GM12878 (cell line): ENCODE measurements around the gene HOXB2. TPM values are rescaled to one million over a fixed set of nuclear protein-coding genes. Genes with fewer than 3 reads are reported as not detected.
A peak's percentile ranks its signal among the peaks of the same experiment; 100 is the strongest.

ENCODE experiments used
- ATF7 ChIP-seq: fragments of 450-650 bp; IDR thresholded peaks from 2 replicates; pipeline ENCODE4 v1.6.1; 2016; ENCODE audit warnings: low read depth, mild to moderate bottlenecking
- CBFB ChIP-seq: IDR thresholded peaks from 2 replicates; pipeline ENCODE4 v1.6.1; 2016; ENCODE audit warnings: antibody characterized with exemption, low read depth
- CREB1 ChIP-seq: IDR thresholded peaks from 2 replicates; pipeline ENCODE4 v1.6.1; 2012; ENCODE audit warnings: low read depth, mild to moderate bottlenecking, inconsistent platforms
- ETV6 ChIP-seq, 2 experiments: fragments of 450-650 bp in 1 of 2; IDR thresholded peaks in 1 of 2; conservative IDR thresholded peaks in 1 of 2; 2 replicates each; pipeline ENCODE4 v1.6.1; 2014; ENCODE audit warnings: antibody characterized with exemption in 1 of 2, borderline replicate concordance in 1 of 2, low read depth in 1 of 2, mild to moderate bottlenecking in 1 of 2, moderate library complexity in 1 of 2
- FOXK2 ChIP-seq: fragments of 450-650 bp; IDR thresholded peaks from 2 replicates; pipeline ENCODE4 v1.6.1; 2017; ENCODE audit warnings: mild to moderate bottlenecking, moderate library complexity
- JUNB ChIP-seq: IDR thresholded peaks from 2 replicates; pipeline ENCODE4 v1.6.1; 2016; ENCODE audit warnings: antibody characterized with exemption, mild to moderate bottlenecking
- KDM1A ChIP-seq: fragments of 200-600 bp; sonication (generic); IDR thresholded peaks from 2 replicates; pipeline ENCODE4 v1.6.1; 2016; ENCODE audit warnings: borderline replicate concordance
- MEF2B ChIP-seq: fragments of 450-650 bp; IDR thresholded peaks from 2 replicates; pipeline ENCODE4 v1.6.1; 2018; ENCODE audit warnings: mild to moderate bottlenecking, moderate library complexity; ENCODE audit not compliant: partially characterized antibody, poor library complexity, severe bottlenecking
- MTA2 ChIP-seq: fragments of 450-650 bp; IDR thresholded peaks from 2 replicates; pipeline ENCODE4 v1.6.1; 2016; ENCODE audit warnings: low read depth, mild to moderate bottlenecking, moderate library complexity
- MTA3 ChIP-seq: IDR thresholded peaks from 2 replicates; pipeline ENCODE4 v1.6.1; 2012; ENCODE audit warnings: low read length, inconsistent platforms, borderline replicate concordance
- NRF1 ChIP-seq: conservative IDR thresholded peaks from 2 replicates; pipeline ENCODE4 v1.6.1; 2011; ENCODE audit warnings: mild to moderate bottlenecking, low read depth, low read length, improper control_type of control experiment
- PAX5 ChIP-seq: IDR thresholded peaks from 2 replicates; pipeline ENCODE4 v1.6.1; 2011; ENCODE audit warnings: low read depth, low read length, borderline replicate concordance
- POLR2AphosphoS2 ChIP-seq: IDR thresholded peaks from 2 replicates; pipeline ENCODE4 v1.6.1; 2011; ENCODE audit warnings: low read depth, mild to moderate bottlenecking, low read length, improper control_type of control experiment, moderate library complexity
- RB1 ChIP-seq: fragments of 450-650 bp; formaldehyde crosslinking; IDR thresholded peaks from 2 replicates; pipeline ENCODE4 v1.6.1; 2017; ENCODE audit warnings: mild to moderate bottlenecking, borderline replicate concordance
- RFX5 ChIP-seq: IDR thresholded peaks from 2 replicates; pipeline ENCODE4 v1.6.1; 2011; ENCODE audit warnings: low read depth, low read length, improper control_type of control experiment
- SIX5 ChIP-seq: IDR thresholded peaks from 2 replicates; pipeline ENCODE4 v1.6.1; 2011; ENCODE audit warnings: mild to moderate bottlenecking, low read depth, low read length, moderate library complexity; ENCODE audit not compliant: severe bottlenecking
- SMARCA5 ChIP-seq: fragments of 450-650 bp; IDR thresholded peaks from 2 replicates; pipeline ENCODE4 v1.6.1; 2017; ENCODE audit warnings: mild to moderate bottlenecking
- SRF ChIP-seq, 2 experiments: IDR thresholded peaks; 2 replicates each; pipeline ENCODE4 v1.6.1; 2011; ENCODE audit warnings: low read depth in 2 of 2, low read length in 2 of 2, mild to moderate bottlenecking in 1 of 2, moderate library complexity in 1 of 2
- STAT3 ChIP-seq: IDR thresholded peaks from 2 replicates; pipeline ENCODE4 v1.6.1; 2011; ENCODE audit warnings: low read depth, low read length, improper control_type of control experiment
- TCF12 ChIP-seq: IDR thresholded peaks from 2 replicates; pipeline ENCODE4 v1.6.1; 2011; ENCODE audit warnings: low read depth, mild to moderate bottlenecking, low read length
- ZNF217 ChIP-seq: fragments of 450-650 bp; IDR thresholded peaks from 2 replicates; pipeline ENCODE4 v1.6.1; 2017; ENCODE audit warnings: antibody characterized with exemption, mild to moderate bottlenecking
- polyA plus RNA-seq, 11 experiments: library from polyadenylated mRNA; depleted of rRNA in 4 of 11; unstranded in 6 of 11; stranded (reverse) in 5 of 11; fragments of >200 nt; fragmentation: Nextera tagmentation in 4 of 11; fragmentation: Illumina TruSeq in 1 of 11; extraction: Ambion mirVana in 4 of 11; extraction: Trizol in 1 of 11; gene quantifications; 1 replicate in 1 of 11; 2 replicates in 10 of 11; pipeline versions ENCODE4 v1.2.1 to v1.2.3, GENCODE V29; 2011 to 2016; ENCODE audit warnings: inconsistent platforms in 2 of 11, missing spikeins in 2 of 11, low read depth in 1 of 11
- total RNA-seq, 4 experiments: library from RNA; depleted of rRNA in 3 of 4; stranded (reverse); fragments of >200 nt in 3 of 4; fragmentation: Illumina TruSeq in 1 of 4; extraction: Trizol in 1 of 4; gene quantifications; 2 replicates each; pipeline versions ENCODE4 v1.2.1 to v1.2.3, GENCODE V29; 2013 to 2021
- TF ChIP-seq, protein P1 (sequence below): IDR thresholded peaks from 2 replicates; pipeline ENCODE4 v1.6.1; 2011; ENCODE audit warnings: borderline replicate concordance, low read depth, mild to moderate bottlenecking, moderate library complexity, low read length; ENCODE audit not compliant: insufficient read depth, poor library complexity, severe bottlenecking
- TF ChIP-seq, protein P2 (sequence below): fragments of 450-650 bp; IDR thresholded peaks from 2 replicates; pipeline ENCODE4 v1.6.1; 2017; ENCODE audit warnings: mild to moderate bottlenecking
- TF ChIP-seq, protein P3 (sequence below): fragments of 450-650 bp; IDR thresholded peaks from 2 replicates; pipeline ENCODE4 v1.6.1; 2017; ENCODE audit warnings: mild to moderate bottlenecking, moderate library complexity

The HOXB2 gene
- total and polyA plus RNA-seq, 10 of the 15 experiments (the other 5 are each of a cell fraction or from before 2014, with no cell fraction given), result 0.16 to 8.8 (median 2.3) TPM

DNA sequence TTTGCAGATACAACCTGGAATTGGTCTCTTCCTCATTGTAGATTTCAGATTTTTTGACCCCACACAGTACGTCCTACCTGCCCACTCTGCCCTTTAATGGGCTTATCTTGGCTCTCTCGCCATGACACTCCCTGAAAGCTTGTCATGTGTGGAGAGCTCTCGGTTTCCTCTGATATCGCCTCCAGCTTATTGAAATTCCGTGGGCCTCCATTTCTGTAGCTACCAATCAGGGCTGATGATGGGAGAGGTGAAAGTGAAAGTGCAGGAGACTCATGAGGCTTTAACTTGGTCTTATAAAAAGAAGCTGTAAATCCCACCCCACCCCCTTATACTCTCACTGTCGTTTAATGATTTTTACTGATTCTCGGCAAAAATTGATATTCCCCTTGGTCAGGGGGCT, 31.8 kb downstream of the HOXB2 start (continued):
- no peak for TF ChIP-seq ZNF217
- TF ChIP-seq RB1, result no peak
- no peak for TF ChIP-seq ETV6 (conservative IDR thresholded peaks at IDR 0.05 in 1 of 2, IDR thresholded peaks at IDR 0.05 in 1 of 2; ENCODE audit: borderline replicate concordance in 1 of 2, low read depth in 1 of 2)
- no peak for TF ChIP-seq SIX5
- no peak for TF ChIP-seq FOXK2
- no peak for TF ChIP-seq JUNB
- no peak for TF ChIP-seq STAT3
- TF ChIP-seq MTA3, result no peak
- TF ChIP-seq PAX5, result no peak
- TF ChIP-seq, protein P1, sequence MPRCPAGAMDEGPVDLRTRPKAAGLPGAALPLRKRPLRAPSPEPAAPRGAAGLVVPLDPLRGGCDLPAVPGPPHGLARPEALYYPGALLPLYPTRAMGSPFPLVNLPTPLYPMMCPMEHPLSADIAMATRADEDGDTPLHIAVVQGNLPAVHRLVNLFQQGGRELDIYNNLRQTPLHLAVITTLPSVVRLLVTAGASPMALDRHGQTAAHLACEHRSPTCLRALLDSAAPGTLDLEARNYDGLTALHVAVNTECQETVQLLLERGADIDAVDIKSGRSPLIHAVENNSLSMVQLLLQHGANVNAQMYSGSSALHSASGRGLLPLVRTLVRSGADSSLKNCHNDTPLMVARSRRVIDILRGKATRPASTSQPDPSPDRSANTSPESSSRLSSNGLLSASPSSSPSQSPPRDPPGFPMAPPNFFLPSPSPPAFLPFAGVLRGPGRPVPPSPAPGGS, result no peak
- no peak for TF ChIP-seq CBFB
- TF ChIP-seq, protein P2, sequence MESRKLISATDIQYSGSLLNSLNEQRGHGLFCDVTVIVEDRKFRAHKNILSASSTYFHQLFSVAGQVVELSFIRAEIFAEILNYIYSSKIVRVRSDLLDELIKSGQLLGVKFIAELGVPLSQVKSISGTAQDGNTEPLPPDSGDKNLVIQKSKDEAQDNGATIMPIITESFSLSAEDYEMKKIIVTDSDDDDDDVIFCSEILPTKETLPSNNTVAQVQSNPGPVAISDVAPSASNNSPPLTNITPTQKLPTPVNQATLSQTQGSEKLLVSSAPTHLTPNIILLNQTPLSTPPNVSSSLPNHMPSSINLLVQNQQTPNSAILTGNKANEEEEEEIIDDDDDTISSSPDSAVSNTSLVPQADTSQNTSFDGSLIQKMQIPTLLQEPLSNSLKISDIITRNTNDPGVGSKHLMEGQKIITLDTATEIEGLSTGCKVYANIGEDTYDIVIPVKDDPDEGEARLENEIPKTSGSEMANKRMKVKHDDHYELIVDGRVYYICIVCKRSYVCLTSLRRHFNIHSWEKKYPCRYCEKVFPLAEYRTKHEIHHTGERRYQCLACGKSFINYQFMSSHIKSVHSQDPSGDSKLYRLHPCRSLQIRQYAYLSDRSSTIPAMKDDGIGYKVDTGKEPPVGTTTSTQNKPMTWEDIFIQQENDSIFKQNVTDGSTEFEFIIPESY, result no peak
- no peak for TF ChIP-seq NRF1
- no peak for TF ChIP-seq SMARCA5
- no peak for TF ChIP-seq MEF2B
- TF ChIP-seq, protein P3, sequence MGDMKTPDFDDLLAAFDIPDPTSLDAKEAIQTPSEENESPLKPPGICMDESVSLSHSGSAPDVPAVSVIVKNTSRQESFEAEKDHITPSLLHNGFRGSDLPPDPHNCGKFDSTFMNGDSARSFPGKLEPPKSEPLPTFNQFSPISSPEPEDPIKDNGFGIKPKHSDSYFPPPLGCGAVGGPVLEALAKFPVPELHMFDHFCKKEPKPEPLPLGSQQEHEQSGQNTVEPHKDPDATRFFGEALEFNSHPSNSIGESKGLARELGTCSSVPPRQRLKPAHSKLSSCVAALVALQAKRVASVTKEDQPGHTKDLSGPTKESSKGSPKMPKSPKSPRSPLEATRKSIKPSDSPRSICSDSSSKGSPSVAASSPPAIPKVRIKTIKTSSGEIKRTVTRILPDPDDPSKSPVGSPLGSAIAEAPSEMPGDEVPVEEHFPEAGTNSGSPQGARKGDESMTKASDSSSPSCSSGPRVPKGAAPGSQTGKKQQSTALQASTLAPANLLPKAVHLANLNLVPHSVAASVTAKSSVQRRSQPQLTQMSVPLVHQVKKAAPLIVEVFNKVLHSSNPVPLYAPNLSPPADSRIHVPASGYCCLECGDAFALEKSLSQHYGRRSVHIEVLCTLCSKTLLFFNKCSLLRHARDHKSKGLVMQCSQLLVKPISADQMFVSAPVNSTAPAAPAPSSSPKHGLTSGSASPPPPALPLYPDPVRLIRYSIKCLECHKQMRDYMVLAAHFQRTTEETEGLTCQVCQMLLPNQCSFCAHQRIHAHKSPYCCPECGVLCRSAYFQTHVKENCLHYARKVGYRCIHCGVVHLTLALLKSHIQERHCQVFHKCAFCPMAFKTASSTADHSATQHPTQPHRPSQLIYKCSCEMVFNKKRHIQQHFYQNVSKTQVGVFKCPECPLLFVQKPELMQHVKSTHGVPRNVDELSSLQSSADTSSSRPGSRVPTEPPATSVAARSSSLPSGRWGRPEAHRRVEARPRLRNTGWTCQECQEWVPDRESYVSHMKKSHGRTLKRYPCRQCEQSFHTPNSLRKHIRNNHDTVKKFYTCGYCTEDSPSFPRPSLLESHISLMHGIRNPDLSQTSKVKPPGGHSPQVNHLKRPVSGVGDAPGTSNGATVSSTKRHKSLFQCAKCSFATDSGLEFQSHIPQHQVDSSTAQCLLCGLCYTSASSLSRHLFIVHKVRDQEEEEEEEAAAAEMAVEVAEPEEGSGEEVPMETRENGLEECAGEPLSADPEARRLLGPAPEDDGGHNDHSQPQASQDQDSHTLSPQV, result 0 out of 2 replicates have a peak, but pooled peaks have one; percentile 14
- no peak for TF ChIP-seq MTA2
- no peak for TF ChIP-seq CREB1
- no peak for TF ChIP-seq POLR2AphosphoS2
- TF ChIP-seq KDM1A, result no peak
- TF ChIP-seq SRF (IDR thresholded peaks at IDR 0.05; ENCODE audit: low read depth in 2 of 2, low read length in 2 of 2), result 0 out of 4 replicates have a peak, but pooled peaks of 1 of the 2 experiments have one; percentile 16
- TF ChIP-seq TCF12, result no peak
- no peak for TF ChIP-seq ATF7
- no peak for TF ChIP-seq RFX5
